Hepatocyte (in vitro differentiated cells): ENCODE results near the gene ALX4.

ENCODE experiments used
- CTCF ChIP-seq: fragments of 200-600 bp; sonication (generic); IDR thresholded peaks from 2 replicates; pipeline ENCODE4 v1.5.1; 2016; ENCODE audit warnings: antibody characterized with exemption, mild to moderate bottlenecking; ENCODE audit not compliant: poor library complexity
- EZH2 ChIP-seq: fragments of 200-600 bp; sonication (generic); IDR thresholded peaks from 2 replicates; pipeline ENCODE4 v1.6.1; 2016; ENCODE audit warnings: antibody characterized with exemption, mild to moderate bottlenecking, borderline replicate concordance
- EZH2phosphoT487 ChIP-seq: fragments of 200-600 bp; sonication (generic); IDR thresholded peaks from one replicate; pipeline ENCODE4 v1.6.1; 2018; ENCODE audit warnings: antibody characterized with exemption, mild to moderate bottlenecking, low read depth, moderate library complexity; ENCODE audit not compliant: unreplicated experiment, severe bottlenecking

DNA sequence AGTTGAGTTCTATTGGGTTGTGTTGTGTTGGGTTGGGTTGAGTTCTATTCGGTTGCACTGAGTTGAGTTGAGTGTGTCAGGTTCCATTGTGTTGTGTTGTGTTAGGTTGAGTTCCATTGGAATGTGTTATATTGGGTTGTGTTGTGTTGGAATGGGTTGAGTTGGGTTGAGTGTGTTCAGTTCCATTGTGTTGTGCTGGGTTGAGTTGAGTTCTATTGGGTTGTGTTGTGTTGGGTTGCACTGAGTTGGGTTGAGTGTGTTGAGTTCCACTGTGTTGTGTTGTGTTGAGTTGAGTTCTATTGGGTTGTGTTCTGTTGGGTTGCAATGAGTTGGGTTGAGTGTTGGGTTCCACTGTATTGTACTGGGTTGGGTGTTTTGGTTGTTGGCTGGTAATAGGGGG, 35.5 kb downstream of the ALX4 start:
- TF ChIP-seq CTCF = no peak
- no peak for TF ChIP-seq EZH2phosphoT487
- no peak for TF ChIP-seq EZH2
